OCI-LY7 (cell line): ENCODE measurements around the gene LHFPL6. TPM values are rescaled to one million over a fixed set of nuclear protein-coding genes. Genes with fewer than 3 reads are reported as not detected.

ENCODE experiments used
- BruUV-seq: library from RNA; stranded (reverse); fragments of 400-500 nt; replicated peaks from 2 replicates; lab custom pipeline; 2021; lab: Mats Ljungman, UMichigan
- CTCF ChIA-PET: fragments of 300-600 bp; sonication (Branson Sonifier 250); formaldehyde crosslinking; loops from one replicate; lab custom pipeline; 2022; ENCODE audit warnings: antibody characterized with exemption; ENCODE audit not compliant: unreplicated experiment; lab: Charles Lee
- POLR2A ChIA-PET: fragments of 300-600 bp; sonication (Branson Sonifier 250); formaldehyde crosslinking; loops from one replicate; lab custom pipeline; 2022; ENCODE audit warnings: antibody characterized with exemption; lab: Charles Lee
- DNase-seq: peaks from one replicate; pipeline ENCODE4 v3.0.0-alpha.2; 2015; ENCODE audit warnings: low spot score
- H2AFZ ChIP-seq: fragments of 200-600 bp; sonication (generic), shearing (Covaris generic); 2 replicates; pipeline ENCODE4 v1.6.1; 2014; ENCODE audit warnings: mild to moderate bottlenecking, antibody characterized with exemption, low read length, moderate library complexity
- H3K27ac ChIP-seq: fragments of 200-600 bp; sonication (generic); 2 replicates; pipeline ENCODE4 v1.5.1; 2014; ENCODE audit warnings: mixed run types, low read depth, mild to moderate bottlenecking, moderate library complexity, low read length, inconsistent platforms; ENCODE audit not compliant: poor library complexity, severe bottlenecking
- H3K36me3 ChIP-seq: fragments of 200-600 bp; sonication (generic); 2 replicates; pipeline ENCODE4 v1.6.1; 2014; ENCODE audit warnings: mild to moderate bottlenecking, antibody characterized with exemption, low read length, moderate library complexity, mixed read lengths; ENCODE audit not compliant: insufficient read depth
- H3K4me1 ChIP-seq: fragments of 200-600 bp; sonication (generic); 2 replicates; pipeline ENCODE4 v1.5.1; 2014; ENCODE audit warnings: mild to moderate bottlenecking, low read length; ENCODE audit not compliant: insufficient read depth, poor library complexity, severe bottlenecking
- H3K4me2 ChIP-seq: fragments of 200-600 bp; sonication (generic); 2 replicates; pipeline ENCODE4 v1.6.1; 2014; ENCODE audit warnings: mild to moderate bottlenecking, low read length
- H3K4me3 ChIP-seq: fragments of 200-600 bp; sonication (generic); 2 replicates; pipeline ENCODE4 v1.5.1; 2014; ENCODE audit warnings: mild to moderate bottlenecking, low read depth, low read length; ENCODE audit not compliant: poor library complexity, severe bottlenecking
- H3K79me2 ChIP-seq: fragments of 200-600 bp; sonication (generic); 2 replicates; pipeline ENCODE4 v1.6.1; 2016; ENCODE audit warnings: low read depth, mild to moderate bottlenecking, low read length, moderate library complexity, mixed read lengths; ENCODE audit not compliant: insufficient read depth
- H3K9me2 ChIP-seq: fragments of 200-600 bp; sonication (generic); 2 replicates; pipeline ENCODE4 v1.6.1; 2016; ENCODE audit warnings: mild to moderate bottlenecking, low read length, mixed read lengths; ENCODE audit not compliant: insufficient read depth
- H3K9me3 ChIP-seq: fragments of 200-600 bp; sonication (generic); 2 replicates; pipeline ENCODE4 v1.6.1; 2014; ENCODE audit warnings: mild to moderate bottlenecking, mixed run types, low read length, mixed read lengths
- H4K20me1 ChIP-seq: fragments of 200-600 bp; sonication (generic); 2 replicates; pipeline ENCODE4 v1.6.1; 2014; ENCODE audit warnings: mild to moderate bottlenecking, antibody characterized with exemption, low read length, moderate library complexity, mixed read lengths; ENCODE audit not compliant: insufficient read depth
- CTCF ChIP-seq: fragments of 200-600 bp; sonication (generic); conservative IDR thresholded peaks from 2 replicates; pipeline ENCODE4 v1.5.1; 2014; ENCODE audit warnings: mild to moderate bottlenecking, antibody characterized with exemption, low read length, moderate library complexity, mixed read lengths
- EZH2phosphoT487 ChIP-seq: fragments of 200-600 bp; sonication (generic); IDR thresholded peaks from 2 replicates; pipeline ENCODE4 v1.6.1; 2018; ENCODE audit warnings: low read depth, borderline replicate concordance, mild to moderate bottlenecking, mixed run types, antibody characterized with exemption, low read length, moderate library complexity, mixed read lengths
- intact Hi-C: fragments of 100-400 bp; cut with micrococcal nuclease; formaldehyde crosslinking; loops from one replicate; pipeline ENCODE4 v1.10.0; 2022; ENCODE audit not compliant: unreplicated experiment
- total RNA-seq, 2 experiments: library from RNA; depleted of rRNA in 1 of 2; stranded (reverse); fragments of >200 nt in 1 of 2; shearing (Covaris generic) in 1 of 2; gene quantifications; 2 replicates each; pipeline ENCODE4 v1.2.3, GENCODE V29; 2014 to 2022

LHFPL6 gene
- total RNA-seq, 2 experiments from 2014 or later: 15.1 to 27.7 TPM

DNA sequence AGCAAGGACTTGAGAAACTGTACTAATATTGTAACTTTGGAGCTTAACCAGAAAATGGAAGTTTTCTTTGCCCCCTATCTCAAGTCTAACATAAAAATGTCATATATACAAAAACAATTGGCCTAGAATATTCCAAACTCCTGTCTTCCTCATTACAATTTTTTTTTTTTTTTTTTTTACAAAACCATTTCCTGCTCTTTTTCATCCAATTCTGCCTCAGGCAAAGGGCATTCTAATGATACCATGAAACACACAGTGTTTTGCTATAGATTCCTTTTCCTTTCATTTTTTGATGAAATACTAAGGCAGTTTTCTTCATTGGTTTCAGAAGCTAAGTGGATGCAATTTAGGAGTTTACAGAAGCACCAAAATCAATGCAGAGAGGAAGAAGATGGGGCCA lies 119.7 kb downstream of the LHFPL6 start:
- POLR2A ChIA-PET: interaction anchor here (0.7 to 1.1 kb wide), 2 partner anchors 81 to 117 kb away, joined by 3 to 4 read pairs; no protein-coding TSS in a partner anchor
- Histone ChIP-seq H3K9me3 (no peaks in the 10 kb centered on the region), H3K27ac (no peak overlapping the region), H3K36me3 (no peaks in the 10 kb centered on the region), H2AFZ (no peak overlapping the region), H3K4me2 (no peak overlapping the region), H3K9me2 (no peaks in the 10 kb centered on the region), H3K4me3 (no peak overlapping the region), H3K79me2 (no peaks in the 10 kb centered on the region), H4K20me1 (no peaks in the 10 kb centered on the region; the same call in 1 of the 2 replicates), H3K4me1 (peaks cover 4% of the 10 kb centered on the region)
- BruUV-seq: no TSS peak
- TF ChIP-seq CTCF (no peak), EZH2phosphoT487 (no peak)
- DNase-seq: no peak
- intact Hi-C loops: no loop called here
- CTCF ChIA-PET: no interaction called here

DNA sequence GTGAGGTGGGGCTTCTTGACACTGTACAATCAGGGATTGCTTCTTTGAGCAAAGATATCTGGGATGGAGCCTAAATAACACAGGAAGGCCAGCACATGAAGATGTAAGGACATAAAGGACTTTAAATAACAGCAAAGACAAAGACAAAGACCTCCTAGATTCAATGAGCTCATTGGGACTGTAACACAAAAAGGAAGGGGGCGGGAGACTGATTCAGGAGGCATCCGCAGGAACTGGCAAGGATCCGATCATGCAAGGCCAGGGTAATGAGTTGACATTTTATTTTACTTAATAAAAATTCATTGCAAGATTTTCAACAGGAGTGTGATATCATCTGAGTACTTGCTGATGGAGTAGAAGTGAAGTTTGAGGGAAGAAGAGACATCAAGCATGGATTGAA lies 121.5 kb downstream of the LHFPL6 start:
- Histone ChIP-seq H3K4me3 (no peak overlapping the region), H2AFZ (no peak overlapping the region), H3K9me3 (no peaks in the 10 kb centered on the region), H3K79me2 (no peaks in the 10 kb centered on the region), H4K20me1 (no peaks in the 10 kb centered on the region; the same call in 1 of the 2 replicates), H3K4me1 (peaks cover 4% of the 10 kb centered on the region), H3K9me2 (no peaks in the 10 kb centered on the region), H3K36me3 (no peaks in the 10 kb centered on the region), H3K4me2 (no peak overlapping the region), H3K27ac (no peak overlapping the region)
- BruUV-seq: no TSS peak
- ChIA-PET CTCF (no interaction called here), POLR2A (no interaction called here)
- intact Hi-C loops: no loop called here
- no peak for DNase-seq
- TF ChIP-seq CTCF (no peak), EZH2phosphoT487 (no peak)

DNA sequence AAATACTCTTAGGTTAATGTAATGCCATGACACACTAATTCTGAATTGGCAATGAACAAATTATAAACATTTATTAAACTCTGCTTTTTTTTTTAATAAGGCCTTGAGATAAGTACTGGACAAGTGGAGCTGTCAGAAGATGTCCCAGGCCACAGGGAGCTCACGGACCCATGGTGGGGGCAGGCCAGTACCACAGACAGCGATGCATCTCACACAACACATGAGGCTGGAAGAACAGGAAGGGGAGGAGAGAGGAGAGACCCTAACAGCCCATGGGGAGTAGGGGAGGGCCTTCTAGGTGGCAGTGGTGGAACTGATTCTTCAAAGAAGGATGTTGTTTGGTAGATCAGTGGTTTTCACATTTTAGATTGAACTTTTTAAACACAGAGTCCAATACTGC lies 128.4 kb downstream of the LHFPL6 start:
- CTCF ChIA-PET: no interaction called here

More for the DNA sequence above, 128.4 kb downstream of the LHFPL6 start:
- no peak overlapping the region for H3K4me2 ChIP-seq
- POLR2A ChIA-PET: interaction anchor here (0.6 to 1.0 kb wide), 6 partner anchors 15 to 672 kb away, joined by 3 to 5 read pairs (median 3); no protein-coding TSS in a partner anchor
- no peaks in the 10 kb centered on the region for H3K9me2 ChIP-seq
- no peak overlapping the region for H3K4me3 ChIP-seq
- no peak for TF ChIP-seq EZH2phosphoT487
- no peak for TF ChIP-seq CTCF
- no peaks in the 10 kb centered on the region for H3K9me3 ChIP-seq
- DNase-seq: no peak
- BruUV-seq: no TSS peak
- no peaks in the 10 kb centered on the region for H3K79me2 ChIP-seq
- H4K20me1 ChIP-seq: no peaks in the 10 kb centered on the region
- H3K36me3 ChIP-seq: no peaks in the 10 kb centered on the region
- intact Hi-C loops: no loop called here
- H3K4me1 ChIP-seq: no peaks in the 10 kb centered on the region
- H3K27ac ChIP-seq: no peak overlapping the region
- no peak overlapping the region for H2AFZ ChIP-seq
